Skeletal muscle satellite cell (primary cell): Measurements from ENCODE around the gene SRSF3.

ENCODE experiments used
- H3K27me3 ChIP-seq: 2 replicates; pipeline ENCODE4 v1.7.0; 2013; ENCODE audit warnings: low read length; ENCODE audit not compliant: control insufficient read depth, insufficient read depth
- H3K36me3 ChIP-seq: 2 replicates; pipeline ENCODE4 v1.7.0; 2013; ENCODE audit warnings: mild to moderate bottlenecking, control low read depth, low read length; ENCODE audit not compliant: insufficient read depth
- H3K4me1 ChIP-seq: 2 replicates; pipeline ENCODE4 v1.7.0; 2013; ENCODE audit warnings: low read length; ENCODE audit not compliant: control insufficient read depth, insufficient read depth
- H3K4me2 ChIP-seq: 2 replicates; pipeline ENCODE4 v1.7.0; 2013; ENCODE audit warnings: mild to moderate bottlenecking, low read length
- H3K4me3 ChIP-seq: 2 replicates; pipeline ENCODE4 v1.7.0; 2013; ENCODE audit warnings: low read length
- H3K9ac ChIP-seq: 2 replicates; pipeline ENCODE4 v1.7.0; 2013; ENCODE audit warnings: mild to moderate bottlenecking, low read depth, low read length, moderate library complexity
- H3K9me3 ChIP-seq: replicated peaks from 2 replicates; pipeline ENCODE4 v1.7.0; 2013; ENCODE audit warnings: mild to moderate bottlenecking, control low read depth, low read length

The SRSF3 gene

DNA sequence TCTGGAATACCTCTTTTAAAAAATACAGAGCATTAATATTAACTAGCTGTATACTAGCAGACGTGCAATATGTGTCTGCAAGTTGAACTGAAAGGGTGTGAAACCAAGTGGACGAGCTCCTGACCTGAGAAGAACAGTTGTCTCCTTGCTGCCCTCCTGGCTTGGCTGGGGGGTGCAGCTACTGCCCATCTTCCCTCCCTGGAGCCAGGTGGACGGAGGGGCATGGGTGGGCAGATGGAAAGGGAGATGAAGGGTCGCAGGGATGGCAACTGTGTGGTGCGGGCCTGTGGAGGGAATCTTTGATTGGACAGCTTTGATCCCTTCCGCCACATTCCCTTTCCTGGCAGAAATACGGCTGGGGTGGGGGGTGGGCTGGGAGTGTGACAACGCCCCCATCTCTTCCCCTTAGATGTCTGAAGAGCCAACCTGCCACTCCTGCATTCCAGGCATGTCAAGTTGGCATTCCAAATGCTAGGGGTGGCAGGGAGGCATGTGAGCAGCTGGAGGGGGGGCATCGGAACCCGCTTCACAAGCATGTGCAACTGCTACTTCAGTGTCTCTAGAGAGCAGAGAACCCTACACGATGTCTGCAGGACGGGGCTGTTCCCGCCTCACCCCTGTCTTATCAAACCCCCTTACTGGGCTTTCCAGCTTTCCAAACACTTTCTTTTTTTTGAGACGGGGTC lies 37.3 kb downstream of the SRSF3 start:
- Histone ChIP-seq H3K27me3 (peaks cover 3% of the 10 kb centered on the region), H3K36me3 (no peaks in the 10 kb centered on the region), H3K4me1 (peaks cover 17% of the 10 kb centered on the region), H3K4me3 (no peak overlapping the region), H3K9ac (no peak overlapping the region), H3K9me3 (no peaks in the 10 kb centered on the region), H3K4me2 (no peak overlapping the region)

DNA sequence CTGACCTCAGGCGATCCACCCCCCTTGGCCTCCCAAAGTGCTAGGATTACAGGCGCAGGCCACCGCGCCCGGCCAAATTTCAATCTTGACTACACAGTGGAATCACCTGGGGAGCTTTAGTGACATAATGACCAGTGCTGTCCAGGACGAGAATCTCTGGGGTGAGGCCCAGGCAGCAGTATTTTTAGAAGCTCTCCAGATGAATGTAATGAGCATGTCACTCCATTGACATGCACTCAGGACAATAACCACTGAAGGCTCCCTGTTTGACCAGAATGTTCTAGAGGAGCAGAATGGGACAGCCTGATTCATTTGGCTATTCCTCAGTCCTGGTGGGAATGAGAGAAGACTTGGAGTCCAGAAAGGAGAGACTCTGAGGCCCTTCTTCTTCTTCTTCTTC lies 39.2 kb downstream of the SRSF3 start:
- no peak overlapping the region for H3K4me2 ChIP-seq
- no peak overlapping the region for H3K9ac ChIP-seq
- H3K4me1 ChIP-seq = peaks cover 12% of the 10 kb centered on the region
- no peaks in the 10 kb centered on the region for H3K9me3 ChIP-seq
- H3K4me3 ChIP-seq = no peak overlapping the region
- peaks cover 3% of the 10 kb centered on the region for H3K27me3 ChIP-seq
- no peaks in the 10 kb centered on the region for H3K36me3 ChIP-seq

DNA sequence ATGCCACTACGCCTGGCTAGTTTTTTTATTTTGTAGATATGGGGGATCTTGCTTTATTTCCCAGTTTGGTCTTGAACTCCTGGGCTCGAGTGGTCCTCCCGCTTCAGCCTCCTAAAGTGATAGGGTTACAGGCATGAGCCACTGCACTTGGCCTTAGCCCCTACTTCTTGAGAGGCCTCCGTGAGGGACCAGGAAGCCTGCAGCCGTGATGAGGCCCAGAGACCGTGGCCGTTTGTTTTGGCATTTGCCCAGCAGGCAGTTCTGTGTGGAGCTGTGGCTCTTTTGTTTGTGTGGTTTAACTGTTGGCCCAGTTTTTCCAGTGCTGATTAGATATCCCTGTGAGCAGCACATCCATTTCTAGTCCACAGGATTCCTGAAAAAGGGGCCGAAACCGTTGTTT lies 39.8 kb downstream of the SRSF3 start:
- peaks cover 12% of the 10 kb centered on the region for H3K4me1 ChIP-seq
- no peak overlapping the region for H3K4me3 ChIP-seq
- no peaks in the 10 kb centered on the region for H3K36me3 ChIP-seq
- H3K9me3 ChIP-seq = no peaks in the 10 kb centered on the region
- peak overlapping the region; percentile 18 for H3K9ac ChIP-seq
- peaks cover 3% of the 10 kb centered on the region for H3K27me3 ChIP-seq
- peak overlapping the region; percentile 64 for H3K4me2 ChIP-seq

- peaks cover 3% of the 10 kb centered on the region for H3K27me3 ChIP-seq
- peaks cover 12% of the 10 kb centered on the region for H3K4me1 ChIP-seq
- no peak overlapping the region for H3K4me3 ChIP-seq
- peak overlapping the region; percentile 64 for H3K4me2 ChIP-seq
- H3K36me3 ChIP-seq = no peaks in the 10 kb centered on the region
- peak overlapping the region; percentile 18 for H3K9ac ChIP-seq
- no peaks in the 10 kb centered on the region for H3K9me3 ChIP-seq
These were observed 40.4 kb downstream of the SRSF3 start for GRCh38 chr6:36634317-36635108.

- Histone ChIP-seq H3K4me2 (no peak overlapping the region), H3K9me3 (no peaks in the 10 kb centered on the region), H3K4me1 (peaks cover 12% of the 10 kb centered on the region), H3K27me3 (no peaks in the 10 kb centered on the region), H3K4me3 (no peak overlapping the region), H3K9ac (no peak overlapping the region), H3K36me3 (no peaks in the 10 kb centered on the region)
These were observed 42.1 kb downstream of the SRSF3 start for GRCh38 chr6:36636283-36636682.

DNA sequence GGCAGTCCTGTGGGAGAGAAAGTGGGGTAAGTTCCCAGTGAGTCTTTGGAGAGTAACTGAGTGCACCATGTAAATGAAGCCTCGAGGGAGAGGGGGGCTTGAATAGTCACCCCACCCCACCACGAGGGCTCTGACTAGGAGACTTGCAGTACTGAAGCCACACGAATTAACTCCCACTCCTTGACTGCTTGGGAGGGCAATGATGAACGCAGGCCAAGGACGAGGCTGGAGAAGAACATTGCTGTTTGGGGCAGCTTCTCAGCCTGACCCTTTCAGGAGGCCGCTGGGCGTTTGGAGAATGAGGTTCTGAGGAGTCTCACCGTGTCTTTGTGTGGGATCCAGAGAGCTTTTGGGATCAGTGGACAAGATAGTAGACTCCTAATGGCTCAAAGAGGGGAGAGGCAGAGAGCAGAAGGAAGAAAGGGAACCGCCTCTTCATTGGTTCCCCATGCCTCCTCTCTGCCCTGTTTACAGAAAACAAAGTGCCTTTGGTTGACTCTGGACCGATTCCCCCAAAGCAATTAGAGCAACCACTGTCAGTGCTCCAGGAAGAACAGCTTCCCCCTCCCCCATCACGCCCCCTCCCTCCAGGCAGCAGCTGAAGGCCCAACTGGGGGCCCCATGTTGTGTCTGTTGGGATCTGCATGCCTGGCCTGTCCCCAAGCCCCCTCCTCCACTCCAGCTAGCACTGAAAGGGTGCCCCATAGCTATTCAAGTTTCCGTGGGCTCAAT lies 42.7 kb downstream of the SRSF3 start:
- H3K27me3 ChIP-seq = no peaks in the 10 kb centered on the region
- H3K9me3 ChIP-seq = no peaks in the 10 kb centered on the region
- no peak overlapping the region for H3K9ac ChIP-seq
- H3K4me1 ChIP-seq = peaks cover 12% of the 10 kb centered on the region
- H3K36me3 ChIP-seq = no peaks in the 10 kb centered on the region
- no peak overlapping the region for H3K4me3 ChIP-seq
- no peak overlapping the region for H3K4me2 ChIP-seq

DNA sequence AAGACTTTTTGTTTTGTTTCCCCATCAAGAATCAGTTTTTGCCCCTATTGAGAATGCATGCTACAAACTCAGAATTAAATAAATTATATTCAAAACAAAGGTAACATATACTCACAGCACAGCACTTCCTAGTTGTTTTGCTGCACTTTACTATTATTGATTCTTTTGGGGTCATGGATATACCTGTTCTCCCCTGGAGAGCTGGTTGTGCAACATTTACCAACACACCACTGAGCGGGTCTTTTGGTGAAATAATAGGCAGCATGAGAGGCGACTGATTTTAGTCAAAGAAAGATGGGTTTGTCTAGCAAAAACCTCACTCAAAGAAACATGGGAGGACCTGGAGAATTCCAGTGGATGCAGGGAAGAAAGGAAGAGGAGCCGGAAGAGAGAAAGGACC lies 44.4 kb downstream of the SRSF3 start:
- Histone ChIP-seq H3K9ac (no peak overlapping the region), H3K36me3 (no peaks in the 10 kb centered on the region), H3K9me3 (no peaks in the 10 kb centered on the region), H3K4me3 (no peak overlapping the region), H3K4me2 (no peak overlapping the region), H3K4me1 (peaks cover 20% of the 10 kb centered on the region), H3K27me3 (no peaks in the 10 kb centered on the region)

- Histone ChIP-seq H3K9me3 (no peaks in the 10 kb centered on the region), H3K4me2 (no peak overlapping the region), H3K27me3 (no peaks in the 10 kb centered on the region), H3K4me1 (peaks cover 20% of the 10 kb centered on the region), H3K4me3 (no peak overlapping the region), H3K9ac (no peak overlapping the region), H3K36me3 (no peaks in the 10 kb centered on the region)
These were observed 45.1 kb downstream of the SRSF3 start for GRCh38 chr6:36639171-36639808.

- Histone ChIP-seq H3K9me3 (no peaks in the 10 kb centered on the region), H3K9ac (no peak overlapping the region), H3K4me3 (no peak overlapping the region), H3K27me3 (no peaks in the 10 kb centered on the region), H3K4me1 (peaks cover 29% of the 10 kb centered on the region), H3K4me2 (no peak overlapping the region), H3K36me3 (no peaks in the 10 kb centered on the region)
These were observed 47.4 kb downstream of the SRSF3 start for GRCh38 chr6:36641543-36641942.

DNA sequence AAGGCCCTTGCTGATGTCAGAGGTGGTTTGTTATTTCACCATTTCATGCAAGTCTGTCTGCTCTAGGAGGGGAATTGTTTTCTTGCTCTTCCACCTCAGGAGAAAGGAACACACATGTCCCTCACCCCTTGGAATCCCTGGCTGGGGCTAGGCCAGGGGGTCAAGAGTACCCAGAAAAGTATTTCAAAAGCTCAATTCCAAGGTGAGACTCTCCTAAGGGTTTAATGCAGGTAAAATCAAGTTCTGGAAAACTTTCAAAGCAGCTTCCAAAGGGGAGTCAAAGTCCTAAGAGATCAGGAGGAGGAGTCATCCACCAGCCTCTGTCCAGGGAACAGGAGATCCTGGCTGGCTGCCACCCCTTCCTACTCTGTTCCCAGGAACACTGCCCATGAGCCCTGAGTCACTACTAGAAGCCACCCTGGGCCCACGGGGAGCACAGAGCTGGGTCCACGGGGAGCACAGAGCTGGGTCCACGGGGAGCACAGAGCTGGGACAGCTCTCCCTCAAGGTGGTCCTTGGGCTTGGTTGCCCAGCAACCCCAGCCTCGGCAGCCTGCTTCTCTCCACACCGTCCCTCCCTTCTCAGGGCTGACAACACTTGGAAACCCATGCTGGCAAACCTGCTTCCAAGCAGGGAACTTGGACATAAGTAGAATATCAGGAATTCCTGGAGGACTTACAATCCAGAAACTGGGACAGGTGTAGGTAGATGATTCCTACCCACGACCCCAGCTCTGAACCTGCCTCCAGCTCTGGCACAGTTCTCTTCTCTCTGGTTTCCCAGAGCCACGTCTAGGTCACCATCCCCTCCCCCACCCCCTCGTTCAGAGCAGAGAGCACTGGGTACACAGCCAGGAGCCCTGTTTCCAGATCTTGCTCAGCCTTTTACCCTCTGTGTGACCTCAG lies 49.0 kb downstream of the SRSF3 start:
- Histone ChIP-seq H3K4me2 (peak overlapping the region; percentile 21), H3K9me3 (no peaks in the 10 kb centered on the region), H3K4me3 (no peak overlapping the region), H3K4me1 (peaks cover 29% of the 10 kb centered on the region), H3K27me3 (no peaks in the 10 kb centered on the region), H3K36me3 (no peaks in the 10 kb centered on the region), H3K9ac (no peak overlapping the region)
